ENCODE data around the gene RCHY1.
A peak's percentile ranks its signal among the peaks of the same experiment; 100 is the strongest.
"Not testable (repeated sequence)": the region's sequence is repeated elsewhere in the genome, so short reads cannot be mapped to it uniquely, and the experiment has no call there.

The RCHY1 gene

GRCh38 chr4:75525086-75525485, 10.9 kb upstream of the RCHY1 start:
- Histone ChIP-seq H3K27ac (replicated peaks) (no peak overlapping the region), H3K27me3 (ENCODE audit: insufficient read depth, poor library complexity, severe bottlenecking) (no peaks in the 10 kb centered on the region), H3K4me3 (replicated peaks; ENCODE audit: insufficient read depth, low read length) (no peak overlapping the region)
- TF ChIP-seq POLR2AphosphoS5 (IDR thresholded peaks at IDR 0.05; ENCODE audit: low read depth) (no peak), CTCF (IDR thresholded peaks at IDR 0.05; ENCODE audit: insufficient read depth, low read length) (no peak), REST (IDR thresholded peaks at IDR 0.05; ENCODE audit: insufficient replicate concordance, low read depth) (no peak), SPI1 (IDR thresholded peaks at IDR 0.05; ENCODE audit: borderline replicate concordance, low read depth) (no peak), GABPA (IDR thresholded peaks at IDR 0.05; ENCODE audit: low read depth) (no peak)
- DNase-seq (ENCODE audit: low read depth in 1 of 2, low spot score in 1 of 2), result no peak

GRCh38 chr4:75519452-75519851, 5.2 kb upstream of the RCHY1 start:
- not testable (repeated sequence) for H3K4me3 ChIP-seq (replicated peaks; ENCODE audit: insufficient read depth, low read length); H3K27ac ChIP-seq (replicated peaks); H3K27me3 ChIP-seq (ENCODE audit: insufficient read depth, poor library complexity, severe bottlenecking); DNase-seq (ENCODE audit: low read depth in 1 of 2, low spot score in 1 of 2)

- Histone ChIP-seq H3K27me3 (ENCODE audit: insufficient read depth, poor library complexity, severe bottlenecking) (no peaks in the 10 kb centered on the region), H3K4me3 (replicated peaks; ENCODE audit: insufficient read depth, low read length) (no peak overlapping the region), H3K27ac (replicated peaks) (no peak overlapping the region)
- DNase-seq (ENCODE audit: low read depth in 1 of 2, low spot score in 1 of 2), result no peak
- TF ChIP-seq REST (IDR thresholded peaks at IDR 0.05; ENCODE audit: insufficient replicate concordance, low read depth) (no peak), GABPA (IDR thresholded peaks at IDR 0.05; ENCODE audit: low read depth) (no peak), POLR2AphosphoS5 (IDR thresholded peaks at IDR 0.05; ENCODE audit: low read depth) (no peak), SPI1 (IDR thresholded peaks at IDR 0.05; ENCODE audit: borderline replicate concordance, low read depth) (no peak), CTCF (IDR thresholded peaks at IDR 0.05; ENCODE audit: insufficient read depth, low read length) (no peak)
Observed at GRCh38 chr4:75516144-75516543, 1.9 kb upstream of the RCHY1 start.

GRCh38 chr4:75514949-75515612, 878 bp upstream of the RCHY1 start:
- TF ChIP-seq GABPA (IDR thresholded peaks at IDR 0.05; ENCODE audit: low read depth) (no peak), REST (IDR thresholded peaks at IDR 0.05; ENCODE audit: insufficient replicate concordance, low read depth) (no peak), CTCF (IDR thresholded peaks at IDR 0.05; ENCODE audit: insufficient read depth, low read length) (no peak), POLR2AphosphoS5 (IDR thresholded peaks at IDR 0.05; ENCODE audit: low read depth) (no peak), SPI1 (IDR thresholded peaks at IDR 0.05; ENCODE audit: borderline replicate concordance, low read depth) (no peak)
- Histone ChIP-seq H3K4me3 (replicated peaks; ENCODE audit: insufficient read depth, low read length) (peak overlapping the region; percentile 82), H3K27me3 (ENCODE audit: insufficient read depth, poor library complexity, severe bottlenecking) (no peaks in the 10 kb centered on the region), H3K27ac (replicated peaks) (peak overlapping the region; percentile 89)
- no peak for DNase-seq (ENCODE audit: low read depth in 1 of 2, low spot score in 1 of 2)
